Measurements from ENCODE around the gene SMS.
"Not testable (repeated sequence)": the region's sequence is repeated elsewhere in the genome, so short reads cannot be mapped to it uniquely, and the experiment has no call there.

SMS gene

DNA sequence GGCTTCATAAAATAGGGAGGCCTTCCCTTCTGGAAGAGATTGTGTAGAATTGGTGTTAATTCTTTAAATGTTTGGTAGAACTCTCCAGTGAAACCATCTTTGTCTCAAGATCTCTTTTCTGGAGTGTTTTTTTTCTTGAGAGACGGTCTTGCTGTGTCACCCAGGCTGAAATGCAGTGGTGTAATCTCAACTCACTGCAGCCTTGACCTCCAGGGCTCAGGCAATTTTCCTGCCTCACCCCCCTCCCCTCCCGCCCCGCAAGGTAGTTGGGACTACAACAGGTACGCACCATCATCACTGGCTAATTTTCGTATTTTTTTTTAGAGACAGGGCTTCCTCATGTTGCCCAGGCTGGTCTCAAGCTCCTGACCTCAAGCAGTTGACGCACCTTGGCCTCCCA is 12.1 kb downstream of the SMS start:
- no peak for DNase-seq

GRCh38 chrX:21953195-21953830 is 12.8 kb downstream of the SMS start:
- not testable (repeated sequence) for DNase-seq

DNA sequence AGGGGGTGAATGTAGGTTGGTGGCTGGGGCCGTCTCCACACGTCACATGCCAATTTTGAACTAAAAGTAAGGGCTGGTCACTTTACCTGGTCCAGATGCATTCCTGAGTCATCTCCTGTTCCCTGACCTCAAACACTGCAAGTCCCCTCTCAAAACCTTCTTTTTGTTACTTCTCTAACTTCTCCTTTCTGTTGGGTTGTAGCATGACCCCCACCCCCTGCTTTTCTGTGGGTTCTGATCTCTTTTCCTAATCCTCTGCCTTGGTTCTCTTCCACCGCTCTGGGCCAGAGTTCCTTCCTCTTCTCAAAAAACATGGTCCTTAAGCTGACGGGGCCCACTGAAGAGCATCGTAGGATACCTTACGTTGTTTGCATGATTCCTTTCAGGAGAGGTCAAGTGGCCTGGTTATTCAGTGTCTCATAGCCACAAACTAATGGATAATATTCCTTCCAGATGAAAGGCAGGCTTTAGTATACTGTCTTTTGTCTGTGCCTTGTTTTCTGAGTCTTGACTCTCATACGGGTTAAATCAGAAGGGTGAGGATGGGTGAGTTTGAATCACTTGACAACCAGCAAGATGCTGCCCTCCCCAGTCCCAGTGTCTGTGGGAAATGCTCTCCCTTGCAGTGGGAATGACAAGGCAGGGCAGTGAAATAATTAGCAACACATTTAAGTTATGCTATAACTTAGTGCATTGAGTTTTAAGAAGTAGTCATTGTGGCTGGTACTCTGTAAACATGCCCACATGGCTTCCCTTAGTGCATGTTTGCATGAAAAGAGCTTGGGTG is 15.1 kb downstream of the SMS start:
- no peak for DNase-seq

DNA sequence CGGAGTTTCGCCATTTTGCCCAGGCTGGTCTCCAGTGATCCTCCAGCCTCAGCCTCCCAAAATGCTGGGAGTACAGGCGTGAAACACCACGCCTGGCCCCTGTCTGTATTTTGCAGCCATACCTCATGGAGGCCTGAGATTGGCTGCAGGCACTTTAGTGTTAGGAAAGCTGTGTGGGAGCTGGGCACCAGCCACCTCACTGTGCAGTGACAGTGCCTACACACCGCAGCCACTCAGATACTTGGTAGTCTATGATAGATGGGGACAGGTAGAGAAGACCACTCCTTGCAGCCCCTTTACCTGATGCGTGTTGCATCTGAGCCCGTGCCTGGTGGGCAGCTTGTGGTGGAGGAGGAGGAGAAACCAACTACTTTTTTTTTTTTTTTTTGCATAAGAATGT is 16.3 kb downstream of the SMS start:
- no peak for DNase-seq

DNA sequence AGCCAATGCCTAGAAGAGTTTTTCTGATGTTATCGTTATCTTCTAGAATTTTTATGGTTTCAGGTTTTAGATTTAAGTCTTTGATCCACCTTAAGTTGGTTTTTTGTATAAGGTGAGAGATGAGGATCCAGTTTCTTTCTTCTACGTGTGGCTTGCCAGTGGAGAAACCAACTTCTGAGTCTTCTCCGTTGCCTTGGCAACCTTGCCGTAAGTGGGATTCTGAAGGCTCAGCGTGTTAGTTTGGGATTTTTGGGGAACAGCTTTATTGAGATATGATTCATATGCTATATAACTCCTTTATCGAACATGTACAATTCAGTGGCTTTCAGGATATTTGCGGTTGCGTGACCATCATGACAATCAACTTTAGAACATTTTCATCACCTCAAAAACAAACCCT is 17.7 kb downstream of the SMS start:
- DNase-seq = no peak

GRCh38 chrX:21958916-21959315 is 18.4 kb downstream of the SMS start:
- no peak for DNase-seq

- no peak for DNase-seq
These were observed 19.0 kb downstream of the SMS start for GRCh38 chrX:21959362-21960051.

DNA sequence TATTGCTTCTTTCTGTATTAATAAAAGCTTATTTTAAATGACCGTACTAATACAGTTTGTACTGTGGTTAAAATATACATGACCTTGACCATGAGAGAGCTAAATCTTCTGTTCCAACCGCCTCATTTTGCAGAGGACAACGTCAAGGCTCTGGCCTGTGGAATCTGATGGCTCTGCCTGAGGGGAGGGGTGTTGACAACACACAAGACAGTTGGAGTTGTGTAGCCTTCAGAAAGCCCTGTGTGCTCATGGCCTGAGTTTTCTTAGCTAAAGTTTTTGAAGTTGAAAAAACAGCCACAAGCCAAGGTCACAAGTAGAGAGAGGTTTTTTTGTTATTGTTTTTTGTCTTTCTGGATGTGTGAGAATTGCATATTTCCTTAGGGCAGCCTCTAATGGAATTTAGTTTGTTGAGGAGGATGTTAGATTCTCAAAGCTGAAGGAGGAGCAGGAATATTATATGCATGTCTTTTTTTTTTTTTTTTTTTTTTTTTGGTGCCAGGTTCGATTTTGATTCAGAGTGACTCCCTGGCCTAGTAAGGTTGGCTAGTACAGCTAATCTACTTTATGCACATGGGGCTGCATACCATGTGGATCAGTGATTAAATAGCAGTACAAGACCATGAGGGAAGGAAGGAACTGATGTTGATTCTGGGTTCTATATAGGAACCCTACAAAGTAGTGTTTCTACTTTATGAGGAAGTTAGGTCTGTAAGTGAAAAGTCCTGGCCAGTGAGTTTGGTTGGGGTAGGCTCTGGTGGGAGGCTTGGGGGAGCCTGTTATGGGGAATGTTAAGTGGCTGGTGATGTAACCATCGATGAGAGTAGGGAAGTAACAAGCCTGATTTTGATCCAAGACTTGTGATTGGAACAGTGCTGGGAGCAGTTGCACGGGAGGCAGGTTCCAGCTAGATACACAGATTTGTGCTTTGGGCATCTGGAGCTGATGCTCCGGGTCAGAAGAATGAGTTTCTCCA is 20.3 kb downstream of the SMS start:
- no peak for DNase-seq

GRCh38 chrX:21962361-21962760 is 21.9 kb downstream of the SMS start:
- DNase-seq = no peak

GRCh38 chrX:21963269-21963668 is 22.8 kb downstream of the SMS start:
- no peak for DNase-seq

GRCh38 chrX:21963731-21964405 is 23.4 kb downstream of the SMS start:
- no peak for DNase-seq

- no peak for DNase-seq
These were observed 26.4 kb downstream of the SMS start for GRCh38 chrX:21966866-21967265.

DNA sequence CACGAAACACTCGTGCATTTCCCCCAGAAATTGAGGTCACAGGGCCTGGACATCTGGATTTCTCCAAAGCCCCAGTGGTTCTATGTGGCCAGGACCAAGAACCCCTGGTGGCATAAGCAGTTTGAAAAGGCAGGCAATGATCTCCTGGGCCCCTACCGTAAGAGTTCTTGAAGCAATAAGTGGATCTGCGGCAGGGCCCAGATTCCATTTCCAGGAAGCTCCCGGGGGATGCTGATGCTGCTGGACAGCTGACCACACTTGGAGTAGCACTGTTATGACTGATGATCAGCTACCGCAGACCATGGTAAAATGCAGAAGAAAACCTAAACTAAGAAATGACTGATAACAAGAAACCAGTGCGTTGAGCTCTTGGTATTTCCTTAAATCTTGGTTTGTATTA is 27.8 kb downstream of the SMS start:
- DNase-seq = no peak

- DNase-seq = no peak
These were observed 29.8 kb downstream of the SMS start for GRCh38 chrX:21970326-21970725.

DNA sequence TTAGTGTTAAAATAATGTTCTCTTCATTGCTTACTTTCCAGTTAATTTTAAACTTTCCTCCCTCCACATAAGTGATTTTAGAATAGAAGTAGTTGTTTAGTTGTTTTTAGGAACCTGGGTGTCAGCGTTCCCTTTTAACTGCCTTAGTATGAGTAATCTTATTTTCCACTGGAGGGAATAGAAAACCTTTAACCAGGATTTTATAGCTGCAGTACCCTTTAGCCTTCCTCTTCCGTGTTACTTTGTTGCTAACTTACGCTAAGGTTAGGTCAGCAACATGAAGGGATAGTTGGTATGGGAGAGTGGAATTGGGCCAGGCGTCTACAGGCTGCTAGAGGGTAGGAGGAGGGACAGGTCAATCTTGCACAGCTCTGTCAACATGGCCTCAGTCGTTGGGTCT is 31.5 kb downstream of the SMS start:
- DNase-seq = no peak

DNA sequence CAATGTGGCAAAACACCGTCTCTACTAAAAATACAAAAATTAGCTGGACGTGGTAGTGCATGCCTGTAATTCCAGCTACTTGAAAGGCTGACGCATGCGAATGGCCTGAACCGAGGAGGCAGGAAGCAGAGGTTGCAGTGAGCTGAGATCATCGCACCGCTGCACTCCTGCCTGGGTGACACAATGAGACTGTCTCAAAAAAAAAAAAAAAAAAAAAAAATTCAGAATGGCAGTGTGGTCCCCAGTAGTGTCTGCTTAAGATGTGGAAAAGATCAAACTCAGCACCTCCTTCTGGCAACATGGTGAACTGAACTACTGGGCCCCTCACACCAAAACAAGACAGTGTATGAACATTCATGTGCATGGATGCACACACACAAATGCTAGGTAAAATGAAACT is 32.2 kb downstream of the SMS start:
- peak in 1 of 2 experiments; percentile 39 for DNase-seq

- no peak for DNase-seq
These were observed 33.0 kb downstream of the SMS start for GRCh38 chrX:21973321-21974010.

DNA sequence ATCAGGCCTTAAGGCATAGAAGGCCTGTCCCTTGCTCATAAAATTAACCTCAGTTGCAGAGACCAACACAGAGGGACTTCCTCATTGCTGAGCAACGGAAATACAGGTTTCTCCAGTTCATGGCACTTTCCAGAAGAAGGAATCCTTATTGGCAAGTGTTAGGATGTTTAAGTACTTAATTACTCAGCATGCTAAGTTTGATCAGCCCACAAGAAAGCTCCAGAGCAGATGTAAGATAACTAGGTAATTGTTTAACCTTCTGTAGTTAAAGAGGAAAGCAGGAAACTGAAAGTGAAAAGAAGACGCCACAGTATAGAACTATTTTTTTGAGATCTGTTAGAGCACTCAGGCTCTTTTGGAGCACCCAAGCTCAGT is 33.5 kb downstream of the SMS start:
- DNase-seq = no peak

DNA sequence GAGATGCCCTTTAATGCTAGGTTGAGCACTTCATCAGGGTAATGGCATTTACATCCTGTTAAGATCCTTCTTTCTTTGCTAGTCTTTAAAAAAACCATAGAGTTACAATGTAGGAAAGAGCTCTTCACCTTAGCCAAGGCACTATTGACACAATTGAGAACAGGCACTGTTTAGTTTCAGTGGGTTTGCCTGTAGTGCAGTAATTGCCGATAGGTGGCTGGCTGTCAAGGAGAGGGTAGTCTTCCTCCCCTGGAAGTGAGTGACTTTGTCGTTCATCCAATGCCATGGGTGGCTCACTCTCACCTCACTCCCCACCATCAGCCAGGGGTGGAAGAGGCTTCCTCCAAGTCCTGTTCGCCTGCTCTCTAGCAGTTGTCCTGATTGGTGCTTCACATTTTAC is 34.7 kb downstream of the SMS start:
- no peak for DNase-seq

- DNase-seq = no peak
These were observed 35.3 kb downstream of the SMS start for GRCh38 chrX:21975812-21976211.

GRCh38 chrX:21978346-21978745 is 37.8 kb downstream of the SMS start:
- DNase-seq = no peak

DNA sequence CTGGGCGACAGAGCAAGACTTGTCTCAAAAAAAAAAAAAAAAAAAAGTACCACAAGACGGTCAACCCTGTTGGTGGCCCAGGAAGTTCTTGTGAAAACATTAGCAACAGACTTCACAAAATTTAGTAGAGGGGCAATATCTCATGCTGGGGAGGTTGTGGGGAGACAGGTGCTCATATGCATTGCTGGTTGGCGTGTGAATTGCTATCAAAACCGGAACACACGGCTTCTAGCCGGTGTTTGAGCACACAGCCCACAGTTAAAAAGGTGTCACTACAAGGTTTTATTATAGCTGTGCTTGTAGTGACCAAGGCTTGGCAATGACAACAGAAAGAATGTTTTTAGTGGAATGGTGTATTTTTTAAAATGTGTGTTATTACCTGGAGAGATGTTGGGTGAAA is 41.8 kb downstream of the SMS start:
- no peak for DNase-seq
